Caco-2 (cell line): ENCODE results near the gene LRRN4CL. TPM values are rescaled to one million over a fixed set of nuclear protein-coding genes. Genes with fewer than 3 reads are reported as not detected.

ENCODE experiments used
- BruUV-seq: library from RNA; stranded (reverse); fragments of 400-500 nt; replicated peaks from 2 replicates; lab custom pipeline; 2021; lab: Mats Ljungman, UMichigan
- CTCF ChIA-PET: fragments of 300-600 bp; sonication (Branson Sonifier 250); formaldehyde crosslinking; loops from one replicate; lab custom pipeline; 2022; ENCODE audit warnings: antibody characterized with exemption; lab: Charles Lee
- POLR2A ChIA-PET: fragments of 300-600 bp; sonication (Branson Sonifier 250); formaldehyde crosslinking; loops from one replicate; lab custom pipeline; 2022; ENCODE audit warnings: antibody characterized with exemption; lab: Charles Lee
- DNase-seq, 2 experiments: peaks; one replicate each; pipeline versions ENCODE4 v3.0.0 to v3.0.0-alpha.2; 2020 to 2022
- H3K27me3 ChIP-seq: replicated peaks from 2 replicates; pipeline ENCODE4 v1.6.0; 2011; ENCODE audit warnings: low read length; ENCODE audit not compliant: control insufficient read depth, insufficient read depth
- H3K36me3 ChIP-seq: 2 replicates; pipeline ENCODE4 v1.5.1; 2011; ENCODE audit warnings: low read length; ENCODE audit not compliant: control insufficient read depth, insufficient read depth
- H3K4me1 ChIP-seq: fragments of 250-450 bp; sonication (Bioruptor Pico); 2 replicates; pipeline ENCODE4 v1.5.1; 2020; ENCODE audit warnings: mild to moderate bottlenecking
- H3K4me3 ChIP-seq: 2 replicates; pipeline ENCODE4 v1.5.1; 2011; ENCODE audit warnings: low read depth, mild to moderate bottlenecking, control low read depth, low read length
- H3K9me3 ChIP-seq: fragments of 250-450 bp; sonication (Bioruptor Pico); 2 replicates; pipeline ENCODE4 v1.5.1; 2020; ENCODE audit warnings: mild to moderate bottlenecking, moderate library complexity
- H3K27ac Mint-ChIP-seq: one replicate; pipeline ENCODE4 v1.8.0; 2022; ENCODE audit warnings: mixed read lengths; ENCODE audit not compliant: unreplicated experiment
- H3K27me3 Mint-ChIP-seq: one replicate; pipeline ENCODE4 v1.8.0; 2022; ENCODE audit warnings: mixed read lengths; ENCODE audit not compliant: insufficient read depth, unreplicated experiment
- H3K36me3 Mint-ChIP-seq: one replicate; pipeline ENCODE4 v1.8.0; 2022; ENCODE audit warnings: mild to moderate bottlenecking, mixed read lengths; ENCODE audit not compliant: insufficient read depth, unreplicated experiment
- H3K4me1 Mint-ChIP-seq: one replicate; pipeline ENCODE4 v1.8.0; 2022; ENCODE audit warnings: low read depth, mixed read lengths; ENCODE audit not compliant: unreplicated experiment
- H3K4me3 Mint-ChIP-seq: one replicate; pipeline ENCODE4 v1.8.0; 2022; ENCODE audit warnings: mild to moderate bottlenecking, moderate library complexity, mixed read lengths; ENCODE audit not compliant: unreplicated experiment
- H3K9me3 Mint-ChIP-seq: one replicate; pipeline ENCODE4 v1.8.0; 2022; ENCODE audit warnings: mixed read lengths; ENCODE audit not compliant: unreplicated experiment
- intact Hi-C: fragments of 100-400 bp; cut with micrococcal nuclease; formaldehyde crosslinking; loops from one replicate; pipeline ENCODE4 v1.10.0; 2022; ENCODE audit not compliant: unreplicated experiment
- total RNA-seq: library from RNA; stranded (reverse); gene quantifications from 2 replicates; pipeline ENCODE4 v1.2.3, GENCODE V29; 2022
- TF ChIP-seq, protein P1 (sequence below), 2 experiments: fragments of 200-600 bp in 1 of 2; IDR thresholded peaks; 1 replicate in 1 of 2; 2 replicates in 1 of 2; pipeline versions ENCODE4 v1.5.1 to v1.8.0; 2011 to 2022; ENCODE audit warnings: antibody characterized with exemption in 1 of 2, control low read depth in 1 of 2, inconsistent platforms in 1 of 2, low read depth in 1 of 2, low read length in 1 of 2, mild to moderate bottlenecking in 1 of 2, moderate library complexity in 1 of 2; ENCODE audit not compliant: insufficient read depth in 1 of 2, severe bottlenecking in 1 of 2, unreplicated experiment in 1 of 2

LRRN4CL gene
- total RNA-seq, 1 experiment from 2014 or later = 0.64 TPM

- TF ChIP-seq, protein P1, sequence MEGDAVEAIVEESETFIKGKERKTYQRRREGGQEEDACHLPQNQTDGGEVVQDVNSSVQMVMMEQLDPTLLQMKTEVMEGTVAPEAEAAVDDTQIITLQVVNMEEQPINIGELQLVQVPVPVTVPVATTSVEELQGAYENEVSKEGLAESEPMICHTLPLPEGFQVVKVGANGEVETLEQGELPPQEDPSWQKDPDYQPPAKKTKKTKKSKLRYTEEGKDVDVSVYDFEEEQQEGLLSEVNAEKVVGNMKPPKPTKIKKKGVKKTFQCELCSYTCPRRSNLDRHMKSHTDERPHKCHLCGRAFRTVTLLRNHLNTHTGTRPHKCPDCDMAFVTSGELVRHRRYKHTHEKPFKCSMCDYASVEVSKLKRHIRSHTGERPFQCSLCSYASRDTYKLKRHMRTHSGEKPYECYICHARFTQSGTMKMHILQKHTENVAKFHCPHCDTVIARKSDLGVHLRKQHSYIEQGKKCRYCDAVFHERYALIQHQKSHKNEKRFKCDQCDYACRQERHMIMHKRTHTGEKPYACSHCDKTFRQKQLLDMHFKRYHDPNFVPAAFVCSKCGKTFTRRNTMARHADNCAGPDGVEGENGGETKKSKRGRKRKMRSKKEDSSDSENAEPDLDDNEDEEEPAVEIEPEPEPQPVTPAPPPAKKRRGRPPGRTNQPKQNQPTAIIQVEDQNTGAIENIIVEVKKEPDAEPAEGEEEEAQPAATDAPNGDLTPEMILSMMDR (IDR thresholded peaks at IDR 0.05; ENCODE audit: insufficient read depth in 1 of 2, low read depth in 1 of 2, low read length in 1 of 2, severe bottlenecking in 1 of 2, unreplicated experiment in 1 of 2) = no peak
- peaks cover 23% of the 10 kb centered on the region for H3K4me1 Mint-ChIP-seq
- intact Hi-C loops = loop anchor here (2.0 to 10.0 kb wide), 4 partner anchors 24 to 126 kb away; partner anchors contain the start of genes TAF6L and TMEM179B
- peak within 1 kb of the TSS; percentile 94 for H3K4me3 ChIP-seq
- H3K36me3 Mint-ChIP-seq = peaks cover 87% of the 10 kb centered on the region
- peaks cover 17% of the 10 kb centered on the region for H3K4me1 ChIP-seq
- peak within 1 kb of the TSS; percentile 98 for H3K27ac Mint-ChIP-seq
- ChIA-PET POLR2A (interaction anchor here (0.6 to 4.8 kb wide), 18 partner anchors 15 to 161 kb away, joined by 3 to 71 read pairs (median 12); partner anchors contain the start of genes C11orf98, CSKMT, INTS5 and LBHD1), CTCF (interaction anchor here (0.6 to 4.0 kb wide), 5 partner anchors 25 to 247 kb away, joined by 3 to 21 read pairs (median 4); partner anchors contain the start of genes EEF1G, TMEM179B and ZBTB3)
- peak; percentile 86 to 87 for DNase-seq
- H3K9me3 ChIP-seq = no peaks in the 10 kb centered on the region
- H3K9me3 Mint-ChIP-seq = no peaks in the 10 kb centered on the region
- H3K27me3 ChIP-seq = no peaks in the 10 kb centered on the region
- TSS peak; percentile 70 for BruUV-seq
- no peaks in the 10 kb centered on the region for H3K27me3 Mint-ChIP-seq
- peak within 1 kb of the TSS; percentile 99 for H3K4me3 Mint-ChIP-seq
- H3K36me3 ChIP-seq = no peaks in the 10 kb centered on the region
These were observed 39.0 kb upstream of the LRRN4CL start, which contains the start of gene TTC9C for GRCh38 chr11:62728171-62728988. Gene TTC9C, plus strand, starts transcription at chr11:62728486. Its CDS starts 363 bp downstream, at chr11:62728849.

DNA sequence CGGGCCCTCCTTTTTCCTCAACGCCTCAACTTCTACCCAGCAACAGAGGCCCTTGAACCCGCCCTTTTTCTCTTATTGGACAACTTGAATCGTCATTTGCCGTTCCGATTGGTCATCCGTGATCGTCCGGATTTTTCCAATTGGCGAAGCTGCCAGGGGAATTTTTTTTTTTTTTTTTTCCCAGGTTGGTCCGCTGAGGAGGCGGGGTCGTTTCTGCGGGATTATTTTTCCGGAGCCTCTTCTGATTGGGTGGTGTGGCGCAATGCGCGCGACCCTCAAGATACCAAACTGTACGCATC lies 38.5 kb upstream of the LRRN4CL start:
- Histone ChIP-seq H3K9me3 (no peaks in the 10 kb centered on the region), H3K27me3 (no peaks in the 10 kb centered on the region), H3K36me3 (no peaks in the 10 kb centered on the region), H3K4me3 (peak overlapping the region; percentile 94), H3K4me1 (peaks cover 17% of the 10 kb centered on the region)
- ChIA-PET CTCF (interaction anchor here (0.6 to 4.0 kb wide), 7 partner anchors 21 to 154 kb away, joined by 3 to 21 read pairs (median 4); partner anchors contain the start of genes EEF1G, POLR2G, TMEM179B and ZBTB3), POLR2A (interaction anchor here (0.6 to 4.8 kb wide), 27 partner anchors 8 to 1211 kb away, joined by 3 to 71 read pairs (median 8); partner anchors contain the start of genes B3GAT3, BSCL2, C11orf98 and CSKMT)
- H3K27me3 Mint-ChIP-seq = no peaks in the 10 kb centered on the region
- TF ChIP-seq, protein P1 (IDR thresholded peaks at IDR 0.05; ENCODE audit: insufficient read depth in 1 of 2, low read depth in 1 of 2, low read length in 1 of 2, severe bottlenecking in 1 of 2, unreplicated experiment in 1 of 2) = no peak
- peak; percentile 94 to 97 for DNase-seq
- H3K27ac Mint-ChIP-seq = peak overlapping the region; percentile 98
- peak overlapping the region; percentile 99 for H3K4me3 Mint-ChIP-seq
- intact Hi-C loops = loop anchor here (2.0 to 10.0 kb wide), 5 partner anchors 15 to 127 kb away; partner anchors contain the start of genes TAF6L and TMEM179B
- H3K9me3 Mint-ChIP-seq = no peaks in the 10 kb centered on the region
- BruUV-seq = no TSS peak
- peaks cover 24% of the 10 kb centered on the region for H3K4me1 Mint-ChIP-seq
- peaks cover 87% of the 10 kb centered on the region for H3K36me3 Mint-ChIP-seq
